ENCODE data around the gene TTLL11. TPM values are rescaled to one million over a fixed set of nuclear protein-coding genes. Genes with fewer than 3 reads are reported as not detected.

TTLL11 gene
- polyA plus RNA-seq, 1 donor (not counting 4 experiments of a cell fraction or from before 2014, with no cell fraction given), result 8.0 TPM

GRCh38 chr9:121897140-121897539 is 196.0 kb downstream of the TTLL11 start:
- Histone ChIP-seq H3K4me2 (ENCODE audit: control insufficient read depth, extremely low read depth, insufficient read depth, low read depth, low read length) (no peak overlapping the region), H3K79me2 (ENCODE audit: control insufficient read depth, insufficient read depth, low read length) (peaks cover 1% of the 10 kb centered on the region), H3K9me1 (ENCODE audit: control insufficient read depth, extremely low read depth, insufficient read depth, low read length) (no peaks in the 10 kb centered on the region), H3K27me3 (ENCODE audit: control insufficient read depth, extremely low read depth, insufficient read depth, low read length) (no peaks in the 10 kb centered on the region), H3K36me3 (ENCODE audit: control insufficient read depth in 2 of 2, extremely low read depth in 1 of 2, insufficient read depth in 2 of 2, low read length in 2 of 2) (peaks cover 0 to 13% of the 10 kb centered on the region in 2 experiments), H3K4me1 (ENCODE audit: control insufficient read depth, extremely low read depth, insufficient read depth, low read length) (no peaks in the 10 kb centered on the region), H3K27ac (ENCODE audit: control insufficient read depth, insufficient read depth, low read length) (no peak overlapping the region), H3K9me3 (ENCODE audit: control insufficient read depth, low read depth, low read length) (no peaks in the 10 kb centered on the region), H2AFZ (ENCODE audit: control insufficient read depth, low read length) (no peak overlapping the region), H3K4me3 (ENCODE audit: control insufficient read depth in 2 of 3, extremely low read depth in 1 of 3, insufficient read depth in 2 of 3, low read depth in 1 of 3, low read length in 3 of 3) (no peak overlapping the region), H4K20me1 (ENCODE audit: control insufficient read depth, extremely low read depth, insufficient read depth, low read length) (peaks cover 2% of the 10 kb centered on the region), H3K9ac (ENCODE audit: control insufficient read depth, extremely low read depth, insufficient read depth, low read length) (no peak overlapping the region)
- FAIRE-seq (no peak), DNase-seq (ENCODE audit: low read depth, low spot score) (no peak)
- dilution Hi-C loops (cut with MboI; ENCODE audit: extremely low pct_ligation_motif_present, low sequenced_read_pairs), result no loop called here
- TF ChIP-seq EZH2 (IDR thresholded peaks at IDR 0.05; ENCODE audit: low read length) (no peak), CTCF (optimal IDR thresholded peaks at IDR 0.05 in 1 of 3, IDR thresholded peaks at IDR 0.05 in 1 of 3, conservative IDR thresholded peaks at IDR 0.05 in 1 of 3; ENCODE audit: extremely low read depth in 1 of 3, insufficient read depth in 2 of 3, low read length in 3 of 3) (no peak)

GRCh38 chr9:121896545-121896943 is 196.6 kb downstream of the TTLL11 start:
- dilution Hi-C loops (cut with MboI; ENCODE audit: extremely low pct_ligation_motif_present, low sequenced_read_pairs), result no loop called here
- peaks cover 0 to 13% of the 10 kb centered on the region in 2 experiments for H3K36me3 ChIP-seq (ENCODE audit: control insufficient read depth in 2 of 2, extremely low read depth in 1 of 2, insufficient read depth in 2 of 2, low read length in 2 of 2)
- peaks cover 1% of the 10 kb centered on the region for H3K79me2 ChIP-seq (ENCODE audit: control insufficient read depth, insufficient read depth, low read length)
- peaks cover 2% of the 10 kb centered on the region for H4K20me1 ChIP-seq (ENCODE audit: control insufficient read depth, extremely low read depth, insufficient read depth, low read length)
- H3K4me3 ChIP-seq (ENCODE audit: control insufficient read depth in 2 of 3, extremely low read depth in 1 of 3, insufficient read depth in 2 of 3, low read depth in 1 of 3, low read length in 3 of 3), result no peak overlapping the region
- H3K4me2 ChIP-seq (ENCODE audit: control insufficient read depth, extremely low read depth, insufficient read depth, low read depth, low read length), result no peak overlapping the region
- no peak overlapping the region for H3K9ac ChIP-seq (ENCODE audit: control insufficient read depth, extremely low read depth, insufficient read depth, low read length)
- no peaks in the 10 kb centered on the region for H3K9me1 ChIP-seq (ENCODE audit: control insufficient read depth, extremely low read depth, insufficient read depth, low read length)
- no peak overlapping the region for H3K27ac ChIP-seq (ENCODE audit: control insufficient read depth, insufficient read depth, low read length)
- no peaks in the 10 kb centered on the region for H3K4me1 ChIP-seq (ENCODE audit: control insufficient read depth, extremely low read depth, insufficient read depth, low read length)
- no peaks in the 10 kb centered on the region for H3K9me3 ChIP-seq (ENCODE audit: control insufficient read depth, low read depth, low read length)
- FAIRE-seq (no peak), DNase-seq (ENCODE audit: low read depth, low spot score) (no peak)
- H2AFZ ChIP-seq (ENCODE audit: control insufficient read depth, low read length), result no peak overlapping the region
- H3K27me3 ChIP-seq (ENCODE audit: control insufficient read depth, extremely low read depth, insufficient read depth, low read length), result no peaks in the 10 kb centered on the region
- TF ChIP-seq EZH2 (IDR thresholded peaks at IDR 0.05; ENCODE audit: low read length) (no peak), CTCF (optimal IDR thresholded peaks at IDR 0.05 in 1 of 3, IDR thresholded peaks at IDR 0.05 in 1 of 3, conservative IDR thresholded peaks at IDR 0.05 in 1 of 3; ENCODE audit: extremely low read depth in 1 of 3, insufficient read depth in 2 of 3, low read length in 3 of 3) (no peak)

Data from keratinocyte (primary cell).